Measurements from ENCODE around the gene ATXN3L.

ATXN3L gene

GRCh38 chrX:13319953-13320352, at the start of gene ATXN3L:
Gene ATXN3L (minus strand): TSS chrX:13320053. CDS start chrX:13319934, 119 bp downstream.
- no peak for DNase-seq (ENCODE audit: low spot score)

- DNase-seq (ENCODE audit: low spot score), result no peak
Measured at GRCh38 chrX:13369256-13370030, 49.6 kb upstream of the ATXN3L start.

GRCh38 chrX:13367950-13368349, 48.1 kb upstream of the ATXN3L start:
- no peak for DNase-seq (ENCODE audit: low spot score)

GRCh38 chrX:13366698-13367097, 46.8 kb upstream of the ATXN3L start:
- no peak for DNase-seq (ENCODE audit: low spot score)

GRCh38 chrX:13365161-13365560, 45.3 kb upstream of the ATXN3L start:
- DNase-seq (ENCODE audit: low spot score), result no peak

GRCh38 chrX:13364230-13364857, 44.5 kb upstream of the ATXN3L start:
- no peak for DNase-seq (ENCODE audit: low spot score)

- DNase-seq (ENCODE audit: low spot score), result no peak
Measured at GRCh38 chrX:13360146-13360545, 40.3 kb upstream of the ATXN3L start.

- no peak for DNase-seq (ENCODE audit: low spot score)
Measured at GRCh38 chrX:13357925-13358324, 38.1 kb upstream of the ATXN3L start.

GRCh38 chrX:13346646-13347045, 26.8 kb upstream of the ATXN3L start:
- no peak for DNase-seq (ENCODE audit: low spot score)

- DNase-seq (ENCODE audit: low spot score), result no peak
Measured at GRCh38 chrX:13345438-13345837, 25.6 kb upstream of the ATXN3L start.

- no peak for DNase-seq (ENCODE audit: low spot score)
Measured at GRCh38 chrX:13345037-13345436, 25.2 kb upstream of the ATXN3L start.

- no peak for DNase-seq (ENCODE audit: low spot score)
Measured at GRCh38 chrX:13341491-13342101, 21.7 kb upstream of the ATXN3L start.

- DNase-seq (ENCODE audit: low spot score), result no peak
Measured at GRCh38 chrX:13340182-13340791, 20.4 kb upstream of the ATXN3L start.

GRCh38 chrX:13339607-13340006, 19.8 kb upstream of the ATXN3L start:
- no peak for DNase-seq (ENCODE audit: low spot score)

- DNase-seq (ENCODE audit: low spot score), result no peak
Measured at GRCh38 chrX:13338996-13339515, 19.2 kb upstream of the ATXN3L start.

GRCh38 chrX:13334491-13334890, 14.6 kb upstream of the ATXN3L start:
- no peak for DNase-seq (ENCODE audit: low spot score)

- no peak for DNase-seq (ENCODE audit: low spot score)
Measured at GRCh38 chrX:13330446-13330845, 10.6 kb upstream of the ATXN3L start.

- no peak for DNase-seq (ENCODE audit: low spot score)
Measured at GRCh38 chrX:13327666-13328065, 7.8 kb upstream of the ATXN3L start.

- no peak for DNase-seq (ENCODE audit: low spot score)
Measured at GRCh38 chrX:13323241-13323640, 3.4 kb upstream of the ATXN3L start.

GRCh38 chrX:13317366-13317765, 2.5 kb downstream of the ATXN3L start:
- no peak for DNase-seq (ENCODE audit: low spot score)

GRCh38 chrX:13311560-13311959, 8.3 kb downstream of the ATXN3L start:
- DNase-seq (ENCODE audit: low spot score), result no peak

GRCh38 chrX:13309631-13310030, 10.2 kb downstream of the ATXN3L start:
- no peak for DNase-seq (ENCODE audit: low spot score)

GRCh38 chrX:13307041-13307440, 12.8 kb downstream of the ATXN3L start:
- no peak for DNase-seq (ENCODE audit: low spot score)

Data from RKO (cell line).